Measurements from ENCODE around the gene RBM47. TPM values are rescaled to one million over a fixed set of nuclear protein-coding genes. Genes with fewer than 3 reads are reported as not detected.

The RBM47 gene
- total and polyA plus RNA-seq, 9 of the 15 experiments (the other 6 are each of a cell fraction or from before 2014, with no cell fraction given) = 1.4 to 6.4 (median 3.3) TPM

- no peak for TF ChIP-seq ZNF740 (CRISPR knock-in tag; IDR thresholded peaks at IDR 0.05)
- TF ChIP-seq ZNF740 (tag; IDR thresholded peaks at IDR 0.05) = no peak
- no peak for TF ChIP-seq THRB (CRISPR knock-in tag; conservative IDR thresholded peaks at IDR 0.05)
- no peak for TF ChIP-seq ZNF668 (CRISPR knock-in tag; IDR thresholded peaks at IDR 0.05)
- TF ChIP-seq NCOA6 (IDR thresholded peaks at IDR 0.05) = no peak
- no peak for TF ChIP-seq STAT6 (CRISPR knock-in tag; IDR thresholded peaks at IDR 0.05)
- no peak for TF ChIP-seq C11orf30 (IDR thresholded peaks at IDR 0.05; ENCODE audit: low read depth)
- TF ChIP-seq JUND (IDR thresholded peaks at IDR 0.05; ENCODE audit: borderline replicate concordance, low read depth, low read length) = no peak
- TF ChIP-seq JUND (tag; IDR thresholded peaks at IDR 0.05; ENCODE audit: borderline replicate concordance, low read depth, low read length) = no peak
- no peak for TF ChIP-seq KLF6 (CRISPR knock-in tag; IDR thresholded peaks at IDR 0.05; ENCODE audit: borderline replicate concordance)
- TF ChIP-seq ZNF445 (CRISPR knock-in tag; IDR thresholded peaks at IDR 0.05; ENCODE audit: low read depth) = no peak
These were observed 8.5 kb downstream of the RBM47 start (continued) for GRCh38 chr4:40621229-40621591.
